HG03439 (cell line): ENCODE results near the gene TUBGCP6.

Experiments
- ATAC-seq: cut with Tn5 transposase; IDR thresholded peaks from one replicate; pipeline ENCODE4 v1.9.1; 2021; ENCODE audit warnings: mild to moderate bottlenecking, moderate library complexity; ENCODE audit not compliant: unreplicated experiment

TUBGCP6 gene

GRCh38 chr22:50229370-50229769 lies 15.5 kb downstream of the TUBGCP6 start:
- no peak for ATAC-seq

GRCh38 chr22:50228366-50228765 lies 16.5 kb downstream of the TUBGCP6 start:
- ATAC-seq, result no peak

GRCh38 chr22:50227579-50228215 lies 17.1 kb downstream of the TUBGCP6 start:
- no peak for ATAC-seq

- no peak for ATAC-seq
Observed at GRCh38 chr22:50226875-50227165, 18.0 kb downstream of the TUBGCP6 start.

GRCh38 chr22:50226063-50226874 lies 18.6 kb downstream of the TUBGCP6 start:
- no peak for ATAC-seq

GRCh38 chr22:50225200-50225969 lies 19.4 kb downstream of the TUBGCP6 start:
- no peak for ATAC-seq

- ATAC-seq, result no peak
Observed at GRCh38 chr22:50224071-50224470, 20.8 kb downstream of the TUBGCP6 start.

- no peak for ATAC-seq
Observed at GRCh38 chr22:50222508-50222907, 22.3 kb downstream of the TUBGCP6 start.

- no peak for ATAC-seq
Observed at GRCh38 chr22:50221410-50222300, 23.2 kb downstream of the TUBGCP6 start.

- no peak for ATAC-seq
Observed at GRCh38 chr22:50220603-50221409, 24.0 kb downstream of the TUBGCP6 start.

GRCh38 chr22:50219800-50220602 lies 24.8 kb downstream of the TUBGCP6 start:
- no peak for ATAC-seq

- no peak for ATAC-seq
Observed at GRCh38 chr22:50218996-50219727, 25.7 kb downstream of the TUBGCP6 start.

- no peak for ATAC-seq
Observed at GRCh38 chr22:50218153-50218995, 26.4 kb downstream of the TUBGCP6 start.

- ATAC-seq, result no peak
Observed at GRCh38 chr22:50217543-50218152, 27.2 kb downstream of the TUBGCP6 start.

- no peak for ATAC-seq
Observed at GRCh38 chr22:50216684-50217520, 27.9 kb downstream of the TUBGCP6 start.

- ATAC-seq, result no peak
Observed at GRCh38 chr22:50216055-50216683, 28.7 kb downstream of the TUBGCP6 start.
